Uterus (tissue), 4 donors: ENCODE results near the gene FHIT. TPM values are rescaled to one million over a fixed set of nuclear protein-coding genes. Genes with fewer than 3 reads are reported as not detected.

ENCODE experiments used
- DNase-seq, 2 donors: peaks; one replicate each; pipeline ENCODE4 v3.0.0-alpha.2; 2019 to 2020
- H3K27ac ChIP-seq, 2 donors: fragments of 200-600 bp; sonication (generic); 1 replicate in 1 of 2; 2 replicates in 1 of 2; pipeline ENCODE4 v1.5.1; 2016 to 2018
- H3K27me3 ChIP-seq, 2 donors: fragments of 200-600 bp; sonication (generic); one replicate each; pipeline ENCODE4 v1.5.1; 2018 to 2019; ENCODE audit warnings: control low read depth in 1 of 2
- H3K36me3 ChIP-seq, 2 donors: fragments of 200-600 bp; sonication (generic); one replicate each; pipeline ENCODE4 v1.5.1; 2019; ENCODE audit warnings: control low read depth in 1 of 2
- H3K4me1 ChIP-seq, 2 donors: fragments of 200-600 bp; sonication (generic); one replicate each; pipeline ENCODE4 v1.5.1; 2018 to 2019; ENCODE audit warnings: control low read depth in 1 of 2
- H3K4me3 ChIP-seq, 2 donors: fragments of 200-600 bp; sonication (generic); 1 replicate in 1 of 2; 2 replicates in 1 of 2; pipeline ENCODE4 v1.5.1; 2018 to 2019; ENCODE audit warnings: mild to moderate bottlenecking in 1 of 2
- H3K9me3 ChIP-seq, 2 donors: fragments of 200-600 bp; sonication (generic); one replicate each; pipeline ENCODE4 v1.5.1; 2019; ENCODE audit warnings: control low read depth in 1 of 2
- CTCF ChIP-seq, 4 experiments: fragments of 200-600 bp in 2 of 4; fragments of 450-650 bp in 2 of 4; sonication (generic) in 2 of 4; IDR thresholded peaks; one replicate each; pipeline ENCODE4 v1.5.1; 2016 to 2019; ENCODE audit warnings: antibody characterized with exemption in 4 of 4, mild to moderate bottlenecking in 2 of 4, moderate library complexity in 1 of 4
- POLR2A ChIP-seq, 2 donors: fragments of 450-650 bp; IDR thresholded peaks; one replicate each; pipeline ENCODE4 v1.6.1; 2016; ENCODE audit warnings: antibody characterized with exemption in 2 of 2, mild to moderate bottlenecking in 1 of 2, moderate library complexity in 1 of 2
- intact Hi-C: fragments of 100-400 bp; cut with DNase I; formaldehyde crosslinking; loops from one replicate; pipeline ENCODE4 v1.15.1; 2023; ENCODE audit warnings: low total_unique reads
- total RNA-seq, 4 donors: library from RNA; depleted of rRNA in 3 of 4; stranded (reverse); fragments of >200 nt in 3 of 4; gene quantifications; one replicate each; pipeline versions ENCODE4 v1.1.0 to v1.2.4, GENCODE V29; 2014 to 2023
- donor health status: DM: yes; HTN: yes; CAD: no.

Gene FHIT
- total RNA-seq, 4 donors from 2014 or later: 1.3 to 15.2 (median 7.3) TPM

- Histone ChIP-seq H3K27ac (no peak overlapping the region), H3K4me3 (no peak overlapping the region), H3K4me1 (no peaks in the 10 kb centered on the region), H3K27me3 (no peaks in the 10 kb centered on the region), H3K9me3 (no peaks in the 10 kb centered on the region), H3K36me3 (no peaks in the 10 kb centered on the region)
- DNase-seq: no peak
- TF ChIP-seq POLR2A (IDR thresholded peaks at IDR 0.05) (no peak), CTCF (IDR thresholded peaks at IDR 0.05) (no peak)
- intact Hi-C loops: no loop called here
Observed at GRCh38 chr3:60765776-60766175, 485.5 kb downstream of the FHIT start.

- H3K27ac ChIP-seq: no peak overlapping the region
- no peak for TF ChIP-seq CTCF (IDR thresholded peaks at IDR 0.05)
- no peak for TF ChIP-seq POLR2A (IDR thresholded peaks at IDR 0.05)
- no peaks in the 10 kb centered on the region for H3K36me3 ChIP-seq
- H3K4me1 ChIP-seq: no peaks in the 10 kb centered on the region
- H3K27me3 ChIP-seq: no peaks in the 10 kb centered on the region
- DNase-seq: no peak
- H3K4me3 ChIP-seq: no peak overlapping the region
- no peaks in the 10 kb centered on the region for H3K9me3 ChIP-seq
- intact Hi-C loops: no loop called here
Observed at GRCh38 chr3:60764870-60765269, 486.4 kb downstream of the FHIT start.

- intact Hi-C loops: no loop called here
Observed at GRCh38 chr3:60760145-60760544, 491.1 kb downstream of the FHIT start.

GRCh38 chr3:60759439-60759838 is 491.8 kb downstream of the FHIT start:
- no peak for TF ChIP-seq POLR2A (IDR thresholded peaks at IDR 0.05)
- no peak for TF ChIP-seq CTCF (IDR thresholded peaks at IDR 0.05)
- Histone ChIP-seq H3K27ac (no peak overlapping the region), H3K27me3 (no peaks in the 10 kb centered on the region), H3K36me3 (no peaks in the 10 kb centered on the region), H3K9me3 (no peaks in the 10 kb centered on the region), H3K4me3 (no peak overlapping the region), H3K4me1 (no peaks in the 10 kb centered on the region)
- DNase-seq: no peak
- intact Hi-C loops: no loop called here

More at GRCh38 chr3:60760145-60760544, 491.1 kb downstream of the FHIT start:
- Histone ChIP-seq H3K36me3 (no peaks in the 10 kb centered on the region), H3K27ac (no peak overlapping the region), H3K27me3 (no peaks in the 10 kb centered on the region), H3K4me1 (no peaks in the 10 kb centered on the region), H3K4me3 (no peak overlapping the region), H3K9me3 (no peaks in the 10 kb centered on the region)
- TF ChIP-seq CTCF (IDR thresholded peaks at IDR 0.05): no peak
- TF ChIP-seq POLR2A (IDR thresholded peaks at IDR 0.05): no peak
- DNase-seq: no peak

GRCh38 chr3:60758831-60759230 is 492.4 kb downstream of the FHIT start:
- TF ChIP-seq POLR2A (IDR thresholded peaks at IDR 0.05) (no peak), CTCF (IDR thresholded peaks at IDR 0.05) (no peak)
- H3K4me1 ChIP-seq: no peaks in the 10 kb centered on the region
- H3K27me3 ChIP-seq: no peaks in the 10 kb centered on the region
- no peak overlapping the region for H3K27ac ChIP-seq
- DNase-seq: no peak
- intact Hi-C loops: no loop called here
- no peak overlapping the region for H3K4me3 ChIP-seq
- H3K9me3 ChIP-seq: no peaks in the 10 kb centered on the region
- H3K36me3 ChIP-seq: no peaks in the 10 kb centered on the region
